GM18909 (cell line): Measurements from ENCODE around the gene UVSSA.

Experiments
- ATAC-seq: cut with Tn5 transposase; IDR thresholded peaks from one replicate; pipeline ENCODE4 v1.9.1; 2021; ENCODE audit warnings: mild to moderate bottlenecking; ENCODE audit not compliant: unreplicated experiment, poor library complexity

UVSSA gene

GRCh38 chr4:1403591-1404572, 56.9 kb downstream of the UVSSA start:
- ATAC-seq = no peak

- no peak for ATAC-seq
Measured at GRCh38 chr4:1404573-1405253, 57.7 kb downstream of the UVSSA start.

- no peak for ATAC-seq
Measured at GRCh38 chr4:1405254-1405635, 58.2 kb downstream of the UVSSA start.

- ATAC-seq = no peak
Measured at GRCh38 chr4:1405636-1406393, 58.8 kb downstream of the UVSSA start.

GRCh38 chr4:1406394-1406980, 59.5 kb downstream of the UVSSA start, which contains the start of gene NKX1-1:
NKX1-1 (minus strand) TSS chr4:1406442; CDS start chr4:1406442, 0 bp downstream.
- ATAC-seq = no peak

- ATAC-seq = no peak
Measured at GRCh38 chr4:1406981-1407656, 60.1 kb downstream of the UVSSA start.

- ATAC-seq = no peak
Measured at GRCh38 chr4:1407657-1408333, 60.8 kb downstream of the UVSSA start.

GRCh38 chr4:1408418-1408817, 61.4 kb downstream of the UVSSA start:
- ATAC-seq = no peak

GRCh38 chr4:1409079-1409478, 62.1 kb downstream of the UVSSA start:
- no peak for ATAC-seq

GRCh38 chr4:1409491-1410425, 62.8 kb downstream of the UVSSA start:
- no peak for ATAC-seq

- no peak for ATAC-seq
Measured at GRCh38 chr4:1410491-1411325, 63.7 kb downstream of the UVSSA start.

- no peak for ATAC-seq
Measured at GRCh38 chr4:1411436-1412375, 64.7 kb downstream of the UVSSA start.

- ATAC-seq = no peak
Measured at GRCh38 chr4:1412376-1413203, 65.6 kb downstream of the UVSSA start.

GRCh38 chr4:1413204-1413663, 66.2 kb downstream of the UVSSA start:
- no peak for ATAC-seq
